HepG2 (cell line): ENCODE measurements around the gene CABP4.

ENCODE experiments used
- ZNF274 ChIP-seq: sonication (generic); formaldehyde crosslinking; IDR thresholded peaks from 2 replicates; pipeline ENCODE4 v1.5.1; 2020; ENCODE audit warnings: mild to moderate bottlenecking, missing genetic modification reagents
- ZNF512B ChIP-seq: sonication (generic); formaldehyde crosslinking; IDR thresholded peaks from 2 replicates; pipeline ENCODE4 v1.5.1; 2020; ENCODE audit warnings: missing genetic modification reagents, mild to moderate bottlenecking, borderline replicate concordance
- ZSCAN5A ChIP-seq: sonication (generic); formaldehyde crosslinking; IDR thresholded peaks from 2 replicates; pipeline ENCODE4 v1.8.0; 2022; ENCODE audit warnings: mild to moderate bottlenecking, missing genetic modification reagents, borderline replicate concordance
- ZSCAN9 ChIP-seq: IDR thresholded peaks from 2 replicates; pipeline ENCODE4 v1.6.1; 2016; ENCODE audit warnings: borderline replicate concordance

GRCh38 chr11:67500831-67501715, 45.9 kb downstream of the CABP4 start:
- TF ChIP-seq ZNF512B (no peak), ZNF274 (CRISPR knock-in tag) (no peak), ZSCAN5A (CRISPR knock-in tag) (no peak), ZSCAN9 (no peak)
